H9 (cell line): ENCODE results near the gene MYH4. TPM values are rescaled to one million over a fixed set of nuclear protein-coding genes. Genes with fewer than 3 reads are reported as not detected.

ENCODE experiments used
- DNase-seq: peaks from one replicate; pipeline ENCODE4 v3.0.0-alpha.2; 2017
- H2AFZ ChIP-seq: one replicate; pipeline ENCODE4 v1.6.1; 2013; ENCODE audit warnings: mild to moderate bottlenecking, low read length, control low read depth, moderate library complexity
- H2AK5ac ChIP-seq: 2 replicates; pipeline ENCODE4 v1.6.1; 2013; ENCODE audit warnings: low read length, control low read depth, mixed read lengths; ENCODE audit not compliant: insufficient read length
- H2BK120ac ChIP-seq: one replicate; pipeline ENCODE4 v1.6.1; 2013; ENCODE audit warnings: low read depth, mild to moderate bottlenecking, low read length, control low read depth, inconsistent platforms; ENCODE audit not compliant: poor library complexity, severe bottlenecking
- H2BK12ac ChIP-seq: 2 replicates; pipeline ENCODE4 v1.6.1; 2013; ENCODE audit warnings: low read length, control low read depth, mixed read lengths, low read depth; ENCODE audit not compliant: insufficient read length
- H2BK15ac ChIP-seq: 2 replicates; pipeline ENCODE4 v1.6.1; 2013; ENCODE audit warnings: low read depth, low read length, control low read depth
- H2BK20ac ChIP-seq: one replicate; pipeline ENCODE4 v1.6.1; 2013; ENCODE audit warnings: low read depth, mild to moderate bottlenecking, low read length, control low read depth, inconsistent platforms; ENCODE audit not compliant: poor library complexity, severe bottlenecking
- H2BK5ac ChIP-seq: 2 replicates; pipeline ENCODE4 v1.6.1; 2013; ENCODE audit warnings: low read length, control low read depth, mixed read lengths; ENCODE audit not compliant: insufficient read length
- H3K14ac ChIP-seq: 2 replicates; pipeline ENCODE4 v1.6.1; 2013; ENCODE audit warnings: low read length, control low read depth; ENCODE audit not compliant: insufficient read depth
- H3K18ac ChIP-seq: 2 replicates; pipeline ENCODE4 v1.6.1; 2013; ENCODE audit warnings: low read depth, mild to moderate bottlenecking, mixed read lengths, low read length, control low read depth; ENCODE audit not compliant: insufficient read length
- H3K23ac ChIP-seq: 2 replicates; pipeline ENCODE4 v1.6.1; 2013; ENCODE audit warnings: low read length, control low read depth, mixed read lengths, low read depth; ENCODE audit not compliant: insufficient read length
- H3K23me2 ChIP-seq: 2 replicates; pipeline ENCODE4 v1.6.1; 2013; ENCODE audit warnings: low read depth, mild to moderate bottlenecking, mixed read lengths, low read length, control low read depth; ENCODE audit not compliant: insufficient read length, poor library complexity, severe bottlenecking
- H3K27ac ChIP-seq: 2 replicates; pipeline ENCODE4 v1.5.1; 2013; ENCODE audit warnings: low read length, control low read depth, mixed read lengths, low read depth; ENCODE audit not compliant: insufficient read length
- H3K27me3 ChIP-seq: 2 replicates; pipeline ENCODE4 v1.6.1; 2013; ENCODE audit warnings: low read length, control low read depth, inconsistent platforms; ENCODE audit not compliant: insufficient read depth
- H3K4ac ChIP-seq: 2 replicates; pipeline ENCODE4 v1.6.1; 2013; ENCODE audit warnings: low read depth, mild to moderate bottlenecking, control low read depth, inconsistent platforms, low read length, moderate library complexity
- H3K4me1 ChIP-seq: 2 replicates; pipeline ENCODE4 v1.6.1; 2013; ENCODE audit warnings: low read length, control low read depth, inconsistent platforms; ENCODE audit not compliant: insufficient read depth
- H3K4me2 ChIP-seq: 2 replicates; pipeline ENCODE4 v1.6.1; 2013; ENCODE audit warnings: low read length, control low read depth, mixed read lengths; ENCODE audit not compliant: insufficient read length, insufficient read depth
- H3K56ac ChIP-seq: 2 replicates; pipeline ENCODE4 v1.6.1; 2013; ENCODE audit warnings: low read depth, mild to moderate bottlenecking, mixed read lengths, low read length, control low read depth; ENCODE audit not compliant: insufficient read length
- H3K79me1 ChIP-seq: 2 replicates; pipeline ENCODE4 v1.6.1; 2013; ENCODE audit warnings: low read depth, mild to moderate bottlenecking, moderate library complexity, low read length, control low read depth, inconsistent platforms; ENCODE audit not compliant: insufficient read depth, poor library complexity, severe bottlenecking
- H3K79me2 ChIP-seq: 2 replicates; pipeline ENCODE4 v1.6.1; 2013; ENCODE audit warnings: low read length, control low read depth, inconsistent platforms; ENCODE audit not compliant: insufficient read depth
- H3K9ac ChIP-seq: 2 replicates; pipeline ENCODE4 v1.6.1; 2013; ENCODE audit warnings: low read length, control low read depth, mixed read lengths; ENCODE audit not compliant: insufficient read length; ENCODE audit errors: extremely low read depth
- H3K9me3 ChIP-seq: one replicate; pipeline ENCODE4 v1.6.1; 2013; ENCODE audit warnings: low read depth, low read length, inconsistent platforms; ENCODE audit not compliant: control insufficient read depth
- H3T11ph ChIP-seq: one replicate; pipeline ENCODE4 v1.6.1; 2013; ENCODE audit warnings: mild to moderate bottlenecking, low read length, control low read depth, inconsistent platforms
- H4K20me1 ChIP-seq: one replicate; pipeline ENCODE4 v1.6.1; 2013; ENCODE audit not compliant: control insufficient read depth, insufficient read length, insufficient read depth
- H4K5ac ChIP-seq: 2 replicates; pipeline ENCODE4 v1.6.1; 2013; ENCODE audit warnings: low read depth, mild to moderate bottlenecking, mixed read lengths, low read length, control low read depth; ENCODE audit not compliant: insufficient read length
- H4K8ac ChIP-seq: replicated peaks from 2 replicates; pipeline ENCODE4 v1.6.1; 2013; ENCODE audit warnings: low read length, control low read depth, mixed read lengths, low read depth; ENCODE audit not compliant: insufficient read length
- H4K91ac ChIP-seq: 2 replicates; pipeline ENCODE4 v1.6.1; 2013; ENCODE audit warnings: low read depth, mild to moderate bottlenecking, moderate library complexity, mixed read lengths, low read length, control low read depth; ENCODE audit not compliant: insufficient read length
- H3K27ac Mint-ChIP-seq, 3 experiments: 2 replicates in 2 of 3; 3 replicates in 1 of 3; pipeline ENCODE4 v1.8.0; 2020 to 2021; ENCODE audit warnings: mixed read lengths in 3 of 3, mild to moderate bottlenecking in 1 of 3, moderate library complexity in 1 of 3
- H3K27me3 Mint-ChIP-seq: 2 replicates; pipeline ENCODE4 v1.8.0; 2021; ENCODE audit warnings: low read depth, mild to moderate bottlenecking, moderate library complexity, mixed read lengths
- H3K36me3 Mint-ChIP-seq, 3 experiments: 2 replicates in 2 of 3; 3 replicates in 1 of 3; pipeline ENCODE4 v1.8.0; 2020 to 2021; ENCODE audit warnings: low read depth in 3 of 3, mixed read lengths in 3 of 3; ENCODE audit not compliant: insufficient read depth in 1 of 3
- H3K4me1 Mint-ChIP-seq, 2 experiments: 2 replicates each; pipeline ENCODE4 v1.8.0; 2020; ENCODE audit warnings: mixed read lengths in 2 of 2
- H3K4me3 Mint-ChIP-seq, 2 experiments: 2 replicates in 1 of 2; 3 replicates in 1 of 2; pipeline ENCODE4 v1.8.0; 2020 to 2021; ENCODE audit warnings: mild to moderate bottlenecking in 2 of 2, mixed read lengths in 2 of 2, moderate library complexity in 1 of 2
- H3K9me3 Mint-ChIP-seq, 2 experiments: 2 replicates in 1 of 2; 3 replicates in 1 of 2; pipeline ENCODE4 v1.8.0; 2020; ENCODE audit warnings: mild to moderate bottlenecking in 2 of 2, mixed read lengths in 2 of 2, moderate library complexity in 1 of 2
- WGBS: extraction: QIAGEN DNeasy Blood & Tissue Kit; methylation state at CpG from one replicate; pipeline ENCODE4 v1.1.7; 2013; ENCODE audit warnings: missing lambda C conversion rate, low lambda C conversion rate, mixed read lengths; ENCODE audit not compliant: insufficient read length; ENCODE audit errors: extremely low coverage; 5-methylcytosine and 5-hydroxymethylcytosine counted together
- long read RNA-seq: library from polyadenylated mRNA; unstranded; transcript quantifications from one replicate; pipeline ENCODE4 v2.0.0, GENCODE V29; 2020
- total RNA-seq: library from RNA; stranded (reverse); gene quantifications from 2 replicates; pipeline ENCODE4 v1.2.1, GENCODE V29; 2021
- TF ChIP-seq, protein P1 (sequence below): fragments of 200-600 bp; sonication (generic); conservative IDR thresholded peaks from 3 replicates; pipeline ENCODE4 v1.8.0; 2021; ENCODE audit warnings: antibody characterized with exemption, mild to moderate bottlenecking

The MYH4 gene
- not detected in 2 replicates for total RNA-seq
- long read RNA-seq: 0 reads

DNA sequence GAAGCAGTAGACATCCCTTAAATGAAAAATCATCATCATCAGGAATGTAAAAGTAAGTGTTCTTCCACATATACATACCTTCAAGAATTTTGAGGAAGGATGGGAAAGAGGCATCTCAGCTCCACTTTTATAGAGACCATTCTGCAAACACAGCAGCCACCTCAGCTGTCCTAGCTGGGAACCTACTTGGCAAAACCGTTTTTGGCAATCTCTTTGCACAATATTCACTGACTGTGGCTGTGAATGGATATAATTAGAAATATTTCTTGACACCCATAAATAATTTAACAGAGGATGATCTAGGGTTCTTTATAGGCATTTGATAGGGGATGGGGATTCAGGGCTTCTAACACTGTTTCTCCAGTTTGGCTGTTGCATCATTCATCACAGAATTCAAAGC lies at the start of gene MYH4:
MYH4 (minus strand) TSS at position 101 of the 400 bp plus-strand sequence. CDS start 2,814 bp downstream, outside the sequence.
- Mint-ChIP-seq H3K36me3 (peaks cover 0 to 1% (median 0%) of the 10 kb centered on the region in 3 experiments; a peak in 1 of 7 replicates), H3K27ac (no peak within 1 kb of the TSS), H3K4me3 (no peak within 1 kb of the TSS), H3K4me1 (no peaks in the 10 kb centered on the region), H3K9me3 (peaks cover 0 to 1% of the 10 kb centered on the region in 2 experiments; a peak in 2 of 5 replicates), H3K27me3 (no peaks in the 10 kb centered on the region)
- Histone ChIP-seq H2BK5ac (no peak within 1 kb of the TSS), H3K4me2 (no peak within 1 kb of the TSS), H3K4ac (no peak within 1 kb of the TSS), H3K18ac (no peak within 1 kb of the TSS), H4K91ac (no peak within 1 kb of the TSS), H3K79me1 (no peaks in the 10 kb centered on the region), H2AFZ (no peak within 1 kb of the TSS), H3K27me3 (no peaks in the 10 kb centered on the region), H3K23ac (no peak within 1 kb of the TSS), H2BK12ac (no peak within 1 kb of the TSS), H3K23me2 (no peaks in the 10 kb centered on the region), H2BK20ac (no peak within 1 kb of the TSS), H3K9ac (no peak within 1 kb of the TSS), H3T11ph (no peak within 1 kb of the TSS), H3K4me1 (no peaks in the 10 kb centered on the region), H3K56ac (no peak within 1 kb of the TSS), H3K79me2 (no peaks in the 10 kb centered on the region), H2BK120ac (no peak within 1 kb of the TSS), H2AK5ac (no peak within 1 kb of the TSS), H3K14ac (no peak within 1 kb of the TSS), H4K20me1 (no peaks in the 10 kb centered on the region), H3K9me3 (no peaks in the 10 kb centered on the region), H2BK15ac (no peak within 1 kb of the TSS), H4K8ac (no peak within 1 kb of the TSS), H4K5ac (no peak within 1 kb of the TSS), H3K27ac (no peak within 1 kb of the TSS)
- TF ChIP-seq, protein P1, sequence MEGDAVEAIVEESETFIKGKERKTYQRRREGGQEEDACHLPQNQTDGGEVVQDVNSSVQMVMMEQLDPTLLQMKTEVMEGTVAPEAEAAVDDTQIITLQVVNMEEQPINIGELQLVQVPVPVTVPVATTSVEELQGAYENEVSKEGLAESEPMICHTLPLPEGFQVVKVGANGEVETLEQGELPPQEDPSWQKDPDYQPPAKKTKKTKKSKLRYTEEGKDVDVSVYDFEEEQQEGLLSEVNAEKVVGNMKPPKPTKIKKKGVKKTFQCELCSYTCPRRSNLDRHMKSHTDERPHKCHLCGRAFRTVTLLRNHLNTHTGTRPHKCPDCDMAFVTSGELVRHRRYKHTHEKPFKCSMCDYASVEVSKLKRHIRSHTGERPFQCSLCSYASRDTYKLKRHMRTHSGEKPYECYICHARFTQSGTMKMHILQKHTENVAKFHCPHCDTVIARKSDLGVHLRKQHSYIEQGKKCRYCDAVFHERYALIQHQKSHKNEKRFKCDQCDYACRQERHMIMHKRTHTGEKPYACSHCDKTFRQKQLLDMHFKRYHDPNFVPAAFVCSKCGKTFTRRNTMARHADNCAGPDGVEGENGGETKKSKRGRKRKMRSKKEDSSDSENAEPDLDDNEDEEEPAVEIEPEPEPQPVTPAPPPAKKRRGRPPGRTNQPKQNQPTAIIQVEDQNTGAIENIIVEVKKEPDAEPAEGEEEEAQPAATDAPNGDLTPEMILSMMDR: no peak
- no peak for DNase-seq
- no CpG with 5 or more reads among the region's 1 CpG for WGBS
